CD4-positive, alpha-beta T cell treated with Interleukin-15 for 1 hour (primary cell): Measurements from ENCODE around the gene HYAL1.
A peak's percentile ranks its signal among the peaks of the same experiment; 100 is the strongest.

Experiments
- DNase-seq: peaks from one replicate; pipeline ENCODE4 v3.0.0-alpha.2; 2020

HYAL1 gene

GRCh38 chr3:50333744-50334328 lies 30.5 kb upstream of the HYAL1 start:
- no peak for DNase-seq

- no peak for DNase-seq
Observed at GRCh38 chr3:50331364-50331907, 28.1 kb upstream of the HYAL1 start.

GRCh38 chr3:50330330-50330729 lies 27.0 kb upstream of the HYAL1 start:
- DNase-seq: no peak

GRCh38 chr3:50327943-50328691 lies 24.7 kb upstream of the HYAL1 start, which contains the start of gene TUSC2:
Gene TUSC2, minus strand, starts transcription at chr3:50328223. Its CDS starts 124 bp downstream, at chr3:50328099.
- DNase-seq: peak; percentile 95

- no peak for DNase-seq
Observed at GRCh38 chr3:50327129-50327528, 23.8 kb upstream of the HYAL1 start.

- no peak for DNase-seq
Observed at GRCh38 chr3:50326182-50326541, 22.8 kb upstream of the HYAL1 start.

GRCh38 chr3:50325497-50326181 lies 22.3 kb upstream of the HYAL1 start:
- DNase-seq: no peak

- DNase-seq: no peak
Observed at GRCh38 chr3:50325113-50325480, 21.7 kb upstream of the HYAL1 start.

- DNase-seq: peak; percentile 63
Observed at GRCh38 chr3:50324351-50325112, 21.2 kb upstream of the HYAL1 start.

GRCh38 chr3:50323614-50324199 lies 20.3 kb upstream of the HYAL1 start:
- no peak for DNase-seq

GRCh38 chr3:50323092-50323600 lies 19.8 kb upstream of the HYAL1 start:
- no peak for DNase-seq

GRCh38 chr3:50322386-50323091 lies 19.2 kb upstream of the HYAL1 start, which contains the start of gene HYAL2:
Gene HYAL2, minus strand, starts transcription at chr3:50322745. Its CDS starts 2,256 bp downstream, at chr3:50320489.
- no peak for DNase-seq

GRCh38 chr3:50322115-50322385 lies 18.7 kb upstream of the HYAL1 start:
- DNase-seq: no peak

GRCh38 chr3:50321336-50322114 lies 18.2 kb upstream of the HYAL1 start:
- peak; percentile 84 for DNase-seq

- peak; percentile 59 for DNase-seq
Observed at GRCh38 chr3:50320853-50321335, 17.5 kb upstream of the HYAL1 start.

- DNase-seq: no peak
Observed at GRCh38 chr3:50319894-50320625, 16.7 kb upstream of the HYAL1 start.

- no peak for DNase-seq
Observed at GRCh38 chr3:50319181-50319893, 16.0 kb upstream of the HYAL1 start.

- DNase-seq: no peak
Observed at GRCh38 chr3:50318615-50319014, 15.2 kb upstream of the HYAL1 start.

GRCh38 chr3:50318163-50318562 lies 14.8 kb upstream of the HYAL1 start:
- no peak for DNase-seq

- DNase-seq: no peak
Observed at GRCh38 chr3:50317300-50317699, 13.9 kb upstream of the HYAL1 start.
